PC-9 (cell line): Measurements from ENCODE around the gene NUP188.

Source experiments
- CTCF ChIP-seq: fragments of 200-600 bp; sonication (generic); conservative IDR thresholded peaks from 2 replicates; pipeline ENCODE4 v1.6.1; 2017; ENCODE audit warnings: mixed run types, antibody characterized with exemption, mild to moderate bottlenecking, moderate library complexity
- EZH2 ChIP-seq: fragments of 200-600 bp; sonication (generic); IDR thresholded peaks from 2 replicates; pipeline ENCODE4 v1.8.0; 2017; ENCODE audit warnings: antibody characterized with exemption, low read depth

- TF ChIP-seq EZH2 (no peak), CTCF (no peak)
These were observed 25.5 kb downstream of the NUP188 start for GRCh38 chr9:128972956-128973355.
